ENCODE data around the gene MMEL1.

DNA sequence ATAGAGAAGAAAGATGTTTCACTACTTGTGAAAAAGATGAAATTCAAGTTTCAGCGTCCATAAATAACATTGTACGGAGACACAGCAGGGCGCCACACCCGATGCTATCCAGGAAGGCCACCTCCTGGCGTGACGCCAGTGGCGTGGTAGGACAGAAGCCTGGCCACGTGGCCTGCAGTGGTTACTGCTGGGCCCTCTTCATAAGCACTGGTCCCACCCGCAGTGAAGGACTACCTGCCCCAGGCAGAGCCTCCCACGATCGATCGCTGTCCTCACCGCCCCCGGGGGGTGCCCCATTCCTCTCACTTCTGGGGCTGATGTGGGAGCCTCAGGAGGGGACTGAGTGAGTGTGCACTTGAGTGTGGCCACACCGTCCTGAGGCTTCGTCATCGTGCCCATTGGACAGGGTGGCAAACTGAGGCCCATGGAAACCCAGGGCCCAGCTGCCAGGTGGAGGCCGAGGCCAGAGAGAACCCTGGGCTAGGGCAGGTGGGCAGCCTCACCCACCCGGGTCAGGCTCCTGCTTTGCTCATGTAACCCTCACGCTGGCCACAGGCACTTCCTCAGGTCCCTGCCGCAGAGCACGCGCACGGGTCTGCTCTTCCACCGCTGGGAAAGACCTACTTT lies 91.1 kb downstream of the MMEL1 start:
- no peak for TF ChIP-seq CTCF (conservative IDR thresholded peaks at IDR 0.05; ENCODE audit: low read depth in 2 of 2)
- TF ChIP-seq, protein P1, sequence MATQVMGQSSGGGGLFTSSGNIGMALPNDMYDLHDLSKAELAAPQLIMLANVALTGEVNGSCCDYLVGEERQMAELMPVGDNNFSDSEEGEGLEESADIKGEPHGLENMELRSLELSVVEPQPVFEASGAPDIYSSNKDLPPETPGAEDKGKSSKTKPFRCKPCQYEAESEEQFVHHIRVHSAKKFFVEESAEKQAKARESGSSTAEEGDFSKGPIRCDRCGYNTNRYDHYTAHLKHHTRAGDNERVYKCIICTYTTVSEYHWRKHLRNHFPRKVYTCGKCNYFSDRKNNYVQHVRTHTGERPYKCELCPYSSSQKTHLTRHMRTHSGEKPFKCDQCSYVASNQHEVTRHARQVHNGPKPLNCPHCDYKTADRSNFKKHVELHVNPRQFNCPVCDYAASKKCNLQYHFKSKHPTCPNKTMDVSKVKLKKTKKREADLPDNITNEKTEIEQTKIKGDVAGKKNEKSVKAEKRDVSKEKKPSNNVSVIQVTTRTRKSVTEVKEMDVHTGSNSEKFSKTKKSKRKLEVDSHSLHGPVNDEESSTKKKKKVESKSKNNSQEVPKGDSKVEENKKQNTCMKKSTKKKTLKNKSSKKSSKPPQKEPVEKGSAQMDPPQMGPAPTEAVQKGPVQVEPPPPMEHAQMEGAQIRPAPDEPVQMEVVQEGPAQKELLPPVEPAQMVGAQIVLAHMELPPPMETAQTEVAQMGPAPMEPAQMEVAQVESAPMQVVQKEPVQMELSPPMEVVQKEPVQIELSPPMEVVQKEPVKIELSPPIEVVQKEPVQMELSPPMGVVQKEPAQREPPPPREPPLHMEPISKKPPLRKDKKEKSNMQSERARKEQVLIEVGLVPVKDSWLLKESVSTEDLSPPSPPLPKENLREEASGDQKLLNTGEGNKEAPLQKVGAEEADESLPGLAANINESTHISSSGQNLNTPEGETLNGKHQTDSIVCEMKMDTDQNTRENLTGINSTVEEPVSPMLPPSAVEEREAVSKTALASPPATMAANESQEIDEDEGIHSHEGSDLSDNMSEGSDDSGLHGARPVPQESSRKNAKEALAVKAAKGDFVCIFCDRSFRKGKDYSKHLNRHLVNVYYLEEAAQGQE (IDR thresholded peaks at IDR 0.05; ENCODE audit: unreplicated experiment) = no peak
- no peak for TF ChIP-seq JUNB (IDR thresholded peaks at IDR 0.05; ENCODE audit: unreplicated experiment)
- no peak for TF ChIP-seq EZH2phosphoT487 (IDR thresholded peaks at IDR 0.05; ENCODE audit: unreplicated experiment)
- no peak for TF ChIP-seq EZH2 (IDR thresholded peaks at IDR 0.05; ENCODE audit: low read depth, unreplicated experiment)
- no peak for TF ChIP-seq POLR2AphosphoS5 (IDR thresholded peaks at IDR 0.05; ENCODE audit: low read depth)
- TF ChIP-seq CREB1 (CRISPR knock-in tag; IDR thresholded peaks at IDR 0.05; ENCODE audit: low read depth) = no peak
- no peak for TF ChIP-seq NANOG (IDR thresholded peaks at IDR 0.05; ENCODE audit: borderline replicate concordance)

All from GM23338 (cell line).